HG03575 (cell line): Measurements from ENCODE around the gene ZNF462.
"Not testable (repeated sequence)": the region's sequence is repeated elsewhere in the genome, so short reads cannot be mapped to it uniquely, and the experiment has no call there.

Source experiments
- ATAC-seq: cut with Tn5 transposase; IDR thresholded peaks from one replicate; pipeline ENCODE4 v1.9.1; 2021; ENCODE audit not compliant: unreplicated experiment, insufficient number of reproducible peaks, low FRiP score; ENCODE audit errors: extremely low read depth

Gene ZNF462

DNA sequence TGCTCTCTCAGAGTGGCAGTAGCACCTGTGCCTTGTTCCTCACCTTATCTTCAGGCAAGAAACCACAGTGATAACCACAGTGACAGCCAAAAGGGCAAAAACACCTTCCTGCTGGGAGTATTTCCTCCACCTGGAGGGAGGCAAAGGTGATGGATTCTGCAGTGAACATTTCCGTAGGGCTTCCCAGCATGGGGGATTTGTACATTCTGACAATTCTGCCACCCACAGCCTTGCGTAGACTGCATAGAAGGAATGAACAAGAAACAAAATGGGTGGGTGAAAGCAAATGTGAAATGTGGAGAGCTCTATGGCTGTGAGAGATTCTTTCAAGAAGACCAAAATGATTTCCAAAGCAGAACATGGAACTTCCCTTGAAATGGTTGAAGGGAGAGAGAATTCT lies 111.4 kb downstream of the ZNF462 start:
- no peak for ATAC-seq

DNA sequence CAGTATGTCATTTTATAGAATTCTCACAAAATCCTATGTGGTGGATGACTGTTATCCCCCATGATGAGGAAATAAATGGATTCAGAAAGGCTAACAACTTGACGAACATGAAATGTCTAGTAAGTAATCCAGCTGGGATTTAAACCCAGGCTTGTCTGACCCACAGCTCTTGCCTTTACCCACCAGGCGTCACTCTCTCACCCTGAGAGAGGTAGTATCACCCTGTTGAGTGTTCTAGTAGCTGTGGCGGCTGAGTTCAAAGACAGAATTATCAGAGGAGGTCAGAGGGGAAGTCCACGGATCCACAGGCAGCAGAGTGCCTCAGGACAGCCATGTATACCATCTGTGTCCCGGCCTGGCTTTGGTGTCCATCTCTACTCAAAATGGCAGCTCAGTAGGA lies 113.8 kb downstream of the ZNF462 start:
- ATAC-seq: no peak

DNA sequence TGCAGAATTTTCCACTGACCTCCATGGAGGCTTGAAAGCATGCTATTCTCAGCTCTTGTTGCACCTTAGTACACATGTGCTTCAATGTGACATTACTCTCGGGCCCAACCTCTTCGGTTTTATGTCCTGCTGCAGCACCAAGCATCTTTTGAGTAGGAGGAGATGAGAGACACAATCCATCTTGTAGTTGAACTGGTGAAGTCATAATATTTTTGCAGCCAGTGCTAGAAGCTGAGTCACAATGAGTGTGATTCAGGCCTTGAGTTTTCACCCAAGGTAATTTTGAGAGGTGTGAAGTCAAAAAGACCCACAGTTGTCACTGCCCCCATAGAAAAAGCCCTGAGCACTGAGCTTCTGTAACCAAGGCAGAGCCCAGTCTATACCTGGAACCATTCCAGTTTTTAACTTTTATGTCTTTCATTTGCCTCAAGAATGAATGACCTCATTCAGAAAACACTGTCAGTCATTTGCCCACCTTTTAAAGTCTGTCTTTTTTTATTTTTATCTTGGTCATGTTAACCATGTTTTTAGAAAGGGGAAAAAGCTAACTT lies 117.7 kb downstream of the ZNF462 start:
- ATAC-seq: no peak

DNA sequence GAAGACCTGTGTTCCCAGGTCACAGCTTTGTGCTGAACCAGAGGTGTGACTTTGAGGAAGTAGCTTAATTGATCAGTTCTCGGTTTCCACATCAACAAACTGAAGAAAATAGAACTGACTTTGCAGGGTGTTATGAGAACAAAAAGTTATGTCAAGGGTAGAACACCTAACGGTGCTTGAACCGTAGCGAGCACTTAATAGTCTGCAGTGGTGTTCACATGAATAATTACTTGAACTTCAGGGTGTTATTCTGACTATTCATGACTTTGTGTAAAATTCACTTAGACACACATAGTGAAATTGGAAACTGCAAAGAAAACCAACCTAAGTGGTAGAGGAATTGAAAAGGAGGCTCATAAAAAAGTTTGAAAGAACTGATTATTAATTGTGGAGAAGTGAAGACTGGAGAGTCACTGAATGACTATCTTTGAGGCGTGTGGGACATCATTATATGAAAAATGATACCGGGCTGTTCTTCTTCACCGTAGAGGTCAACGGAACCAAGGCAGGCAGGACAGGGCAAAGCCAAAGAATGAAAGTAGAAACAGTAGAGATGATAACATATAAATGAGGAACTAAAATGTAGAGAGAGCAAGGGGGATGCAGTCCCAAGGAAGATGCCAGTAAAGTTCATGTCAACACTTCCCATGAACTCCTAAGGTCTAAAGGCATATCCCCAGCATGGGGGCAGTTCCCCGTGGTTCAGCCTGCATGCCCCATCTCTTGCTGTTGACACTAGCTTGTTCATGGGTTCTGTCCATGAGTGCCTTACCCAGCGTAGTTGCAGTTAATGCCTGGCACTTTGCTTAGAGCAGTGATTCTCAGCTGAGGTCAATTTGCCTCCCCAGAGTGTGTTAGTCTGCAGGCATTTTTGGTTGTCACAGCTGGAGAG lies 118.7 kb downstream of the ZNF462 start:
- peak; percentile 56 for ATAC-seq

DNA sequence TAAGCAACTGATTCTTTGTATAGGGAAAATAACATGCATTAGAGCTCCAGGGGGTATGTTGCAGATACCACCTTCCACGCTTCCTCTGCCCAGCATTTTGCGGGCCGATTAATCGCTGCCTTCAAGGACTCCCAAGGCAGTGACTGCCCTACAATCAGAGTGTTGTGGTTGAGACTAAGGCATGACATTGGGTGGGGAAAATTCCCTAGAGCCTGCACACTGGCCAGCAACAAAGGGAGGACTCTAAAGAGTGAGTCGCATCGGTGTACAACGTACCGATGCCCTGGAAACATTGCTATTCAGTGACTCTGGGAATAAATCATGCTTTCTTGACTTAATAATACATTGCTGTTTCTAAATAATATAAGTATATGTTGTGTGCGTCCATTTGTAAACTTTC lies 119.7 kb downstream of the ZNF462 start:
- ATAC-seq: no peak

DNA sequence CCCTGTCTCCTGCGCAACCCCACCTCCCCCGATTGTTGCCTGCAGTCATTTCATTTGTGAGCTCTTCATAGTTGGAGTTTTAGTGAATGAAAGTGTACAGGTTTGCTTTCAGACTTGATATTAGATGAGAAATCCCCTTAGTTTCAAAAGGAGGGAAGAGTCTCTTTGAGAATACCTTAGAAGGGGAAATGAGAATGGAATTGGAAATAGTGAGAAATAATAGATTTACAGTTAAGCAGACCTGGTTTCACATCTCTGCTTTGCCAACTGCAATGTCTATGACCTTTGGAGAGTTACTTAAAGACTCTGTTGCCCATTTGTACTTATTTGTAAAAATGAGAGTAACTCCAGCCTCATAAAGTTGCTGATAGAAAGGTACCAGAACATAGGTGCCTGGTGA lies 120.4 kb downstream of the ZNF462 start:
- no peak for ATAC-seq

DNA sequence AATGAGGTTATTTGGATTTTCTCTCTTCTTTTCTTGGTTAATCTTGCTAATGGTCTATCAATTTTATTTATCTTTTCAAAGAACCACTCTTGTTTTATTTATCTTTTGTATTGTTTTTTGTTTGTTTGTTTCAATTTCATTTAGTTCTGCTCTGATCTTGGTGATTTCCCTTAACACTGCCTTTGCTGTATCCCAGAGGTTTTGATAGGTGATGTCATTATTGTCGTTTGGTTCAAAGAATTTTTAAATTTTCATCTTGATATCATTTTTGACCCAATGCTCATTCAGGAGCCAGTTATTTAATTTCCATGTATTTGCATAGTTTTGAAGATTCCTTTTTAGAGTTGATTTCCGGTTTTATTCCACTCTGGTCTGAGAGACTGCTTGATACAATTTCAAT lies 126.9 kb downstream of the ZNF462 start:
- ATAC-seq: not testable (repeated sequence)

DNA sequence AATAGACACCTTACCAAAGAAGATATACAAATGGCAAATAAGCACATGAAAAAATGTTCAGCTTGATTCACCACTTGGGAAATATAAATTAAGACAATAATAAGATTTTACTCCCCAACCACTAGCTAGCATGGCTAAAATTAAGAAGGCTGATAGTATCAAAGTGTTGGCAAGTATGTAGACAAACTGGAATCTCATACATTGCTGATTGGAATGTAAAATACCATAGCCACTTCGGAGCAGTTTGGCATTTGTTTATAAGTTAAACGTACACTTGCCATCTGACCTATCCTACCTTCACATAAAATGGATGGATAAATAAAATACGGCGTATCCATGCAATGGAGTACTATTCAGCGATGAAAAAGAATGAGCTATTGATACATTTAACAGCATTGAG lies 129.2 kb downstream of the ZNF462 start:
- no peak for ATAC-seq

DNA sequence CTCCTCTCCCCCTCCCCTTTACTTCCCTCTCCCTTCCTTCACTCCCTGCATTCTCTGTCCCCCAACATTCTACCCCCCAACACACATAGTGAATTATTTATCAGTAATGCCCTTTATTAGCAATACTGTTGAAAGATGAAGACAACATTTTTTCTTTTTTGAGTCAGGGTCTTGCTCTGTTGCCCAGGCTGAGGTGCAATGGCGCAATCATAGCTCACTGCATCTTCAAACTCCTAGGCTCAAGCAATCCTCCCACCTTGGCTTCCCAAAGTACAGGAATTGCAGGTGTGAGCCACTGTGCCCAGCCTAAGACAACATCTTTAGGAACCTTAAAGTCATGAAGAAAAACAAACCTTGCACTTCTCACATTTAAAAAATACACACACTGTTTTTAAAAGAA lies 130.6 kb downstream of the ZNF462 start:
- ATAC-seq: no peak

DNA sequence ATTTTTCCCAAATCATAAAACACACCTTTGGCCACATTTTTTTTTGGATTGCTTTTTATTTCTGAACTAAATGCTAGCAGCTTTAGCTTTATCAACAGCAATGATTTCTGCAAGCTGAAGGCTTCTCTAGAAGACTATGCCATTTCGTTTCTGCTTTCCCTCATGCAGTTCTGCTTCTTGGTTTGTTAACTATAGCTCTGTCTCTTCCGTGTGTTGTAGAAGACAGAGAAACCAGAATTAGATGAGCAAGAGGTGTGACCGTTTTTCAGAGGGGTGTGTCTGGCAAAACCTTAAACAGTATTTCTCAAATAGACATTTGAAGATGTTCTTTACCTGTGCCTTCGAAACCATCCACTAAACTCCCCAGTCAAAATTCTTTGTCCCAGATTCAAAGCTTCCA lies 131.5 kb downstream of the ZNF462 start:
- no peak for ATAC-seq

DNA sequence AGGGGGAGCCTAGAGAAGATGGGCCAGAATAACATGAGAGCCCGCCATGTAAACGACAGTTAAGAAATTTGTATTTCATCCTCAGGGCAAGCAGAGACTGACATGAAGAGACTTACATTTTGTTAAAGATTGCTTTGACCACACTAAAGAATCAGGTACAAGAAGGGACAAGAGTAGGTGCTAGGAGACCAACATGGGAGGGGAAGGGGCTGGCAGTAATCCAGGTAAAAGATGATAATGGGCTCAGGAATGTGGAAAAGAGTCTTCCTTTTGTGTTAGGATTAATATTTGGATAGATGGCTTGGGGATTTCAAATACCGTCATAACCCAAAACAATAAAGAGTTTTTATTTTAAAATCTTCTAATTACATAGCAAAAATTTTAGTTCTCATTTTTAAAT lies 137.3 kb downstream of the ZNF462 start:
- ATAC-seq: no peak

DNA sequence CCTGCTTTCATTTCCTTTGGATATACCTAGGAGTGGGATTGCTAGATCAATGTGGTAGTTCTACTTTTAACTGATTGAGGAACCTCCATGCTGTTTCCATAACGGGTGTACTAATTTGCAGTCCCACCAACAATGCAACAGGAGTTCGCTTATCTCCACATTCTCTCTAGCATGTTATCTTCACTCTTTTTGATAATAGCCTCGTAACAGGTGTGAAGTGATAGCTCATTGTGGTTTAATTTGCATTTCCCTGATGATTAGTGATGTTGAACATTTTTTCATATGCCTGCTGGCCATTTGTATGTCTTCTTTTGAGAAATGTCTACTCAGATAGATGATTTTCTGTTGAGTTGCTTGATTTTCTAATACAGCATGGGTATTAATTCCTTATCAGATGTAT lies 142.2 kb downstream of the ZNF462 start:
- ATAC-seq: no peak

DNA sequence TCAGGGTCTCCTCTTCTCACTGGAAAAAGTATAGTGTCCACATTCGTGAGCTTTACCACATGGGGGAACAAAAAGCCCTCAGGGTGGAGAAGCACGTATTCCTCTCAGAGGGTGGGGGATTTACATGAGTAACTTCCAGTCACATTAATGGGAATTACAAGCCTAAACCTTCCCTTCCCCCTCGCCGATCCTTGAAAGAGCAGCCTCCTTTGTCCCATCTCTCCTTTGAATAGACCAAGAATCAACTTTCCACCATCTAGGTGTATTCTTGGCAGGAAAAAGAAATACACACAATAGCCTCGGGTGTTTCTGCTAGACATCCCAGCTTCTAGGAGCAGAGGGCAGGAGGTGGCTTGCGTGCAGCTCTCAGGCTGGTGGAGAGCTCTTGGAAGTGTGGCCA lies 144.4 kb downstream of the ZNF462 start:
- no peak for ATAC-seq

DNA sequence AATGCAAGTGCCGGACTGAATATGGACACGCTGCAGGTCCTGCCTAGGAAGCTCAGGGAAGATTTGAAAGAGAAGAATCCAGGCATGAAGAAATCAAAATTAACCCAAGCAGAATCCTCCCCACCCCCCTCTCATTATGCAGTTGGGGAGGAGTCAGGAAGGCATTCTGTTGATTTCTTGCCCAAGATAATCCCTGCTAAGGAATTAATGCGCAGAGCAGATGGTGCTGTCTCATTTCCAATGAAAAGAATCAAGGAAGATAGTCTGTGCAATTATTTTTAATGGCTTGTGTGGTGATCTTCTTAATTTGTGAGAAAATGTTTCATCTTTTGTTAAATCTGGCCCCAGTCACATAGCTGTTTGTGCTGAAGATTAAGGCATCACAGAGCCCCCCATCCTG lies 145.0 kb downstream of the ZNF462 start:
- ATAC-seq: no peak

DNA sequence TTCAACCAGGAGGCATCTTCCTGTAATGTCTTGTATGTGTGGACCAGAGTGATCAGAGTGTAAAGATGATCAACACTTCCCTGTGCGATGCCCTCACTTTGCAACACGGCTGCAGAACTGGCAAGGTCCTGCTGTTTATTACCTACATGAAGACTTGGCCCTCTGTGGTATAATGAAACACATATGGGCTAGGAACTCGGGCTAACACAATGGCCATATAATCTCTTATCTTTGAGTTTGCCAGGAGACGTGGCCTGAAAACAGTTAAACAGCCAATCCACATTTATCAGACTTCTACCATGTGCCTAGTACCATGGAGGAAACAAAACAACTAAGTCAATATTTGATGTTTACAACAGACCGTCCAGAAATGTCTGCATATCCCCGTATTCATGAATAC lies 145.5 kb downstream of the ZNF462 start:
- ATAC-seq: no peak

DNA sequence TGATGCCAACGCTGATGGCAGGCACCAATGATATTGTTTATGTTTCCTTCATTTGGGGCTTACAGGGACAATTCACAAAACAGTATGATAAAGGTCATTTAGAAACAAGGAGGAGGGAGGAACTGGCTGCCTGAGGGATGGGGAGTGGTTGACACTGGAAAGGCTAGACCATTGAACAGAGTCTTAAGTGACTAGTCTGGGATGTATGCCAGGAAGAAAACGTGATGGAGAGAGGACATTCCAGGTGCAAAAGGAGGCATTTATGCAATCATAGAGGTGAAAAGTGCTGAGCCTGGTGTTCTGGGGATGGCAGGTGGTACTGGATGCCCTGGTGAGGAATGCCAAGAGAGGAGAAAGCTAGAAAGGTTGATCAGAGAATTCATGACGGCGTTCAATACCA lies 153.4 kb downstream of the ZNF462 start:
- ATAC-seq: no peak

DNA sequence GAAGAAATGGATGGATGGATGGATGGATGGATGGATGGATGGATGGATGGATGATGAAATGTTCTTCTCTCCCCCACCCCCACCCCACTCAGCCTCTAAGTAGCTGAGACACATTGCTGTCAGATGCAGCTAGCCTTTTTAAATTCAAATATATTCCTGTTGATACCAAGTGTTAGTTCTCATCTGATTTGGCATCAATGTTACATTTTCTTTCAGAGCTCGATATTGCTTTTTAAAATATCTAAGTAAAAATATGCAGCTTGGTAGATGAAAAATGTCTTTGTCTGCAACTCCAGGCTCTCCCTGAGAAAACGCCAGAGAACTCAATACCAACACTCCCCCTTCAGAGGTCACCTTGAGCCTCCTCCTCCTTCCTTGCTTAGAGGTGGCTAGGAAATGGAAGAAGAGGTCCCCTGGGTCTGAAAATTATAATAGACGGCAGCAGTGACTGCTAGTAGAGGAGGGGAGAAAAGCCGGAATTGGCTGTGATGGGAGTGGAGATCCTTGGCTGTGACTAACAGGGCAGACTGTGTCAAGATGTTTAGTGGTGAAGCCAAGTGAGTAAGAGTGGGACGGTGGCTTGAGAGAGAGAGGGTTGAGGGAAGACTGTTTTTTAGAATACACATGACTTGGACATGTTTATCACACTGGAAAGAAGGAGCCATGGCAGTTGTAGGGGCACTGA lies 156.0 kb downstream of the ZNF462 start:
- ATAC-seq: no peak

DNA sequence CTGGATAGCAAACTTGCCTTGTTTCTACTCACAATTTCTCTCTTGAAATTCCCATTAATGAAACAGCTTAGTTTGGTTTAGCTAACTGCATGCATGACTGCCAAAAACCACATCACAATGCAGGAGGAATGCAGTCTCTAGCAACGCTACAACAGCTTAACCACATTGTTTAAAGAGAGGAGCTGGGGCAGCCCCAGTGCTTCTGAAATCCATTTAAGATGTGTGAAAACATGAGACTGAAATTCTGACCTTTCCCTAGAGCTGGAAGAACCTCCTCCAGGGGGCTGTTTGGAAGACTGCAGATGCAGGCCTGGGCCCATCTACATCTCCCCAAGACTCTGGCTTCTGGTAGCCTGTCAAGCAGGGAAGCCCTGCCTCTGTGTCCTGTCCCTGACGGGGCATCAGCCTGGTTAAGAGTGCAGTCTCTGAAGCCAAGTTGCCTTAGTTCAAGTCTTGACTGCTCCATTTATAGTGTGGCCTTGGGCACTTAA lies 157.1 kb downstream of the ZNF462 start:
- ATAC-seq: no peak

DNA sequence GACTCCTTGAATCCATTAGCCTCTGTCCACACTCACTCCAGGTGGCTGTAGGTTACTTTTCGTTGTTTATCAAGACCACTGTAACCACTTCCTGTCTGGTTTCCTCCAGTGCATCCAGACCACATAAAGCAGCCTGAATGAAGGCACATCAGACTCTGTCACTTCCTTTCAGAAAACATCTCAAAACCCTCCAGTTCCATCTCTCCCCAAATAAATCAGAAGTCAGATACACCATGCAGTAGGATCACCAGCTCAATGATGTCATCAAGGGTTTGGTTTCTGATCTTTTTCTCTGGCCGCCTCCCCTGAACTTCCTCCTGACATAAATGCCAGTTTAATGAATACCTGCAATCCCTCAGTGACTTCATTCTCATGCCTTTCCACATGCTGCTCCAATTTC lies 161.2 kb downstream of the ZNF462 start:
- peak; percentile 68 for ATAC-seq
